Measurements from ENCODE around the gene ADGRF5.

ADGRF5 gene

GRCh38 chr6:46921731-46922130 is at the start of gene ADGRF5:
TSS of gene ADGRF5 (minus strand) at chr6:46921938. CDS start at chr6:46906762, 15,176 bp downstream.
- DNase-seq (ENCODE audit: low spot score) = no peak

DNA sequence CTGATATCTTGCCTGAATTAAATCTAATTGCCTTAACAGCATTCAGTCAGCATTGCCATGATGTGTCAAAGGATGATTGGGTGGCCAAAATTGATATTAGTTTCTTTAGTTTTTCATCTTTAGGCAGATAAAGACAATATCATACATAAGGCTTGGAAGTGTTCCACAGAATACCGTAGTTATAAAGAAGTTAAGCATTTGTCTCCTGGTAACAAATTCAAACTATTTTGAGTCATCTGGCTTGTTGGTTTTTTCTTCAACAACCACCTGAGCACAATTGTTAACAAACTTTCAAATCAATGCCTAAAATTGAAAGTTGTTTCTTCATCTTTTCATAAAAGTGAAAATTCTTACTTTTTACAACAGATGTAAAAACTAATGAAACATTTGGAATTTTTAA is 47.5 kb upstream of the ADGRF5 start:
- no peak for DNase-seq (ENCODE audit: low spot score)

GRCh38 chr6:46967826-46968349 is 46.1 kb upstream of the ADGRF5 start:
- DNase-seq (ENCODE audit: low spot score) = no peak

DNA sequence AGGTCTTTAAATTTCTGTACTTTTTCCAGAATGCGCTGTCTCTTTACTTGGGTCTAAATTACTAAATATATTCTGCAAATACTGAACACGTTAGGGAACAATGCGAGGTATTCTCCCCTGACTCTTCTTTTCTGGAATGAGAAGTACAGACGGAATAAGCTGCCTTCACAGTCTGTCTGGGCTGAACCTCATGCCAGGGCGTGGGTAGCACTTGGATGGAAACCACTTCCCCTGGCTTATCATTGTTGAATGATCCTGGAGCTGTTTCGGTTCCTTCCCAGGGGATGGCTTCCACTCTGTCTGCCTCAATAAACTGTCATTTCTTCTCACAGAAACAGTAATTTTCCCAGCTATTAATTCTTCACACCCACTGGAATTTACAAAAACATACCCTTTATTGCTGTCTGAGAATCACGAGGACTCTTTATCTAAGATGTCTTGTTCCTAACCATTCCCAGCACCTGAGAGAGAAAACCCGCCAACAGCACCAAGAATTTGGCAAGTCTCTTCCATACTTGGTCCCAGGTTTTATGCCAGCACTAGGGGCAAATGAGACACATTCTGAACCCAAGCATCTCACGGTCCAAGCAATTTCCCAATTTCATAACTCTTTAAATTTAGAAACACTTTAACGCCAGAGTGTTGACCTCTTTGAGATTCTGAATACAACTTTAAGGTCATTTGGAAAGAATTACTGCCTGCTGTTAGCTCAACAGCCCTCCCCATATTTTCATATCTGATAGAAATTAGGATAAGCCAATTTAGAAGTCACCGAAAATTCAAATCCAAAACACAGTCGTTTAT is 43.2 kb upstream of the ADGRF5 start:
- DNase-seq (ENCODE audit: low spot score) = no peak

DNA sequence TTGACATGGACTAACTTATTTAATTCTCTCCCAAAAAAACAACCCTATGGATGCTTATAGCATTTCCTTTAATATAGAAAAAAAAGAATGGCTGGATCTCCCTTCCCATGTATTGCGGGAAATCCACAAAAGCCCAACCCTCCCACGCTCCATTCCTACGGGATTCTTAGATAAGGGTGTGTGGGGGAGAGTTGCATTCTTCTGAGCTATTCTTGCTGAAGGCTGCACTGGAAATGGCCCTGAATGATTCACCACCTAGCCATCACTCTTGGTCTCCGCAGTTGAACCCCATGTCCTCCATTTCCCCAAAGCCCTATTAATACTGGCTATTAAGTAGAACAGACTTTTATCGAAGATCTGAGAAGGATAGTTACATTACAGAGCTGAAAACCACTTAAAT is 41.9 kb upstream of the ADGRF5 start:
- no peak for DNase-seq (ENCODE audit: low spot score)

- no peak for DNase-seq (ENCODE audit: low spot score)
These were observed 41.3 kb upstream of the ADGRF5 start for GRCh38 chr6:46963039-46963438.

DNA sequence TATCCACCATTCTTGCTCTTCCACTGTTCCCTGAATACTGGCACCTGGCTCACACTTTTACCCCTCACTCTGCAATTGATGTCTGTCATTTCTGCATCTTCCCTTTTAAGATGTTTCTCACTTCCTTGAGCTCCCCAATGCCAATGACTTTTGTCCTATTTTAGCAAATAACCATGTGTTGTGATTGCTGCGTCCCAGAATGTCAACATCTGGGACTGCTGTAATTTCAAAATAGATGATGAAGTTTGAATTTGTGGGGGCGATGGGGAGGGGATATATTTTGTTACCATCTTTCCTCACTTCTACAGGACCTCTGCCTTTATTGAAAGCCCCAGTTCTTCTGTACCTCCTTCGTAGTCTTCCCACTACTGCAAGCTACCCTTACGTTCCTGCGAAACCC is 40.0 kb upstream of the ADGRF5 start:
- DNase-seq (ENCODE audit: low spot score) = no peak

DNA sequence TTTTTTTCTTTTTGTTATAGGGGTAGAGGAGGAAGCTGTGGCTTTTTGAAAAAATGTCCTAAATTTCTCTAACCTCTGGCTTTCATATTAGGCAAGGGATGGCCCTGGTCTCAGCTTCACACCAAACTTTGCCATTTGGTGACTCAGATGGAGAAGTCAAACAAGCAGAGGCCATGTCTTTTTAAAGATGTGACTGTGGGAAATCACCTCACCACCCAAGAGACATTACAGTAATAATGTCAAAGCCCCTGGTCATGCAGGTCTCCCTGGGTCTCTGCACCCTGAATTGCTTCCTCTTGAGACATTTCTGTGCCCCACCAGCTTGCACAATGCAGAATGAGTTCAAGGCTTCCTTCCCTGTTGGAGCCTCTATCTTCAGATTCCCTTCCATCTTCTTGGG is 39.5 kb upstream of the ADGRF5 start:
- DNase-seq (ENCODE audit: low spot score) = no peak

- DNase-seq (ENCODE audit: low spot score) = no peak
These were observed 37.7 kb upstream of the ADGRF5 start for GRCh38 chr6:46959419-46959818.

GRCh38 chr6:46956409-46956808 is 34.7 kb upstream of the ADGRF5 start:
- DNase-seq (ENCODE audit: low spot score) = no peak

DNA sequence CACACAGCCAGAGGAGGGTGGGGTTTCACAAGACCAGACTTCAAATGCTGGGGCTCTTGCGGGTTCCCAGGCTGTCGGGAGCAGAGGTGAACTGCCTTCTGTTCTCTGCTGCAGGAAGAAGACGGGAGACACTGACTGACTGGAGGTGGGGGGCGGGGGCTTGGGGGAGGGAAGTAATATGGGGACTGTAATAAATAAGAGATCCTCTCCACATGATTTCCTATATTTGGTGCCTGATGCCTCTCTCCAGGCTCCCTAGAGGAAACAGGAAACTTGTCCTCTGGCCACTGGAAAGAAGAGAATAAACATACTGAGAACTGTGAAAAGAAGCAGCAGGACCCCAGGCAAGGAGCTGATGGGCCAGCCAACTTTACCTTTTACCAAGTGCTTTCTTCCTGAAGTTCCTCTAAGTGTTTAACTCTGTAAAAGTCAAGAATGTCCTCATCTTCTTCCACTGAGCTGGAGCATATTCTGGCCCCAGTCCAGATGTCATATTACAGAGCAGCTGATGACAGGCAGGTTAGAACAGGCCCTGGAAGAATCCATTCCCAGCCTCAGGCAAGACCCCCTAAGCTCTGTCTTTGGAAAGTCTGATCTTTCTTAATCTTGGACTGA is 33.2 kb upstream of the ADGRF5 start:
- no peak for DNase-seq (ENCODE audit: low spot score)

- DNase-seq (ENCODE audit: low spot score) = no peak
These were observed 32.2 kb upstream of the ADGRF5 start for GRCh38 chr6:46953921-46954320.

GRCh38 chr6:46949632-46950280 is 28.0 kb upstream of the ADGRF5 start:
- no peak for DNase-seq (ENCODE audit: low spot score)

GRCh38 chr6:46948699-46949098 is 27.0 kb upstream of the ADGRF5 start:
- no peak for DNase-seq (ENCODE audit: low spot score)

DNA sequence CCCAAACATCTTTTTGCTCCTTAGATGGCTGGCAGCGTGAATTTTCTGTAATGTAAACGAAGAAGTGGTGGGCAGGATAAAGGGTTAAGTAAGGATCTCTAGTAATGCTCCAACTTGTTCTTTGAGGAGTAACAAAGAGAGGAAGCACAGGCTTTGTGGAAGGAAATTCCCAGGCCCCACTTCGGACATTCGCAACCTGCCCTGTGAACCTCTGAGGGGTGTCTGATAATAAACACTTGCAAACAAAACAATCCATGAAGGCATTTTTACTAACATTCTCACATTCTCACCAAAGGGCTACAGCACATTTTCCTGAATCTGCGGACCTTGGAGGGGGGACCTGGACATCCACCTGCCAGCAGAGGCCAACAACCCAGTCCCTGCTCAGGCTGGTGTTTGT is 25.8 kb upstream of the ADGRF5 start:
- no peak for DNase-seq (ENCODE audit: low spot score)

- no peak for DNase-seq (ENCODE audit: low spot score)
These were observed 18.9 kb upstream of the ADGRF5 start for GRCh38 chr6:46940433-46941226.

- DNase-seq (ENCODE audit: low spot score) = no peak
These were observed 15.9 kb upstream of the ADGRF5 start for GRCh38 chr6:46937642-46938041.

DNA sequence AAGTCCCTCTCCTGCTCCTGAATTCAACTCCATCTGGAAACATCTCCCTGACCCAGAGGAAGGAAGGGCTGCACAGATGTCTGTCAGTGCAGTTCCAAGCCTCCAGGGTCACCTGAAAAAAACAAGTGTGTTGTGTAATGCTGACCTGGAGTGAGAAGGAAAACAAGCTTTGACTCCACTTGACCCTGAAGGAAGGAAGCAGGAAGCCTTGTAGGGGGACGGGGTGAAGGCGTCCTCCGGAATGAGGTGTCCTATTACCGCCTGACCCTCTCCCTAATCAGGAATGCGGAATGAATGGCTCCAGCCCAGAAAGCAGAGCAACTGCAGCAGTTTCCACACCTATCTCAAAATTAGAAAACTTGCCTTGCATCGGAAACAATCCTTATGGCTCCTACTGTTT is 13.9 kb upstream of the ADGRF5 start:
- DNase-seq (ENCODE audit: low spot score) = no peak

DNA sequence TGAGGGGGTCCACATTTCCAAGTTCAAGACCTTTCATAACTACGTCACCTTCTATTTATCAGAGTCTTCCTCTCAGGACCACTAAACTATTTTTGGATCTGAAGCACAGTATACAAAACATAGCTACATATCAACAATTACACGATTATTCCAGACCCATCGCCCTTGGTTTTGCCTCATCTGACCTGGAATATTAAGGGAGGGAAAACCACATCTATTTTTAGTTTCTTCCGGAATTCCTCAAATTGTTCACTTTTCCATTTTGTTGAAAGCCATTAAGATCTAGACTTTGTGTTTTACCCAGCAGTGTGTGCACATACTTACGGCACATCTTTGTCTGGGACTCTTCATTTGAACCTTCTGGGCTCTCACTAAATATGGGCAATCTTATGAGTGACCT is 12.0 kb upstream of the ADGRF5 start:
- no peak for DNase-seq (ENCODE audit: low spot score)

- no peak for DNase-seq (ENCODE audit: low spot score)
These were observed 11.0 kb upstream of the ADGRF5 start for GRCh38 chr6:46932526-46933319.

DNA sequence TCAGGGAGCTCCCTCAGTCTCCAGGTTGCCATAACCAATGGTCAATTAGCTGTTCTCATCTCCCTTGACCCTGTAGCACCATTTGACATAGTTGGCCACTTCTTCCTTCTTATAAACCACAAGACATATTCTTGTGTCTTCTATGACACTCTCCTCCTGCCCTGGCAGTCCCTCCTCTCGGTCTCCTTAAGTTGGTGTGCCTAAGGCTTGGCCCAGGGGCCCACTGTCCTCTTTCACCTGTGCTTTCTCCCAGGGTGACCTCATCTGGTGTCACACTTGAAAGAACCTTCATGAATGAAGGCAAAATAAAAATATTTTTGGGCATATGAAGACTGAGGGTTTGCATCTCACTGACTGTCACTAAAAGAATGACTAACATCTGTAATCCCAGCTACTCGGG is 9.7 kb upstream of the ADGRF5 start:
- no peak for DNase-seq (ENCODE audit: low spot score)

Data from hematopoietic multipotent progenitor cell treated with erythropoietin and hydrocortisone succinate and interleukin-3 and kit ligand, for 17 days (in vitro differentiated cells).